Breast epithelium (tissue), 4 donors: ENCODE measurements around the gene G6PC3. TPM values are rescaled to one million over a fixed set of nuclear protein-coding genes. Genes with fewer than 3 reads are reported as not detected.
"Not testable (repeated sequence)": the region's sequence is repeated elsewhere in the genome, so short reads cannot be mapped to it uniquely, and the experiment has no call there.

Experiments used
- DNase-seq, 2 donors: peaks; one replicate each; pipeline ENCODE4 v3.0.0-alpha.2; 2019; ENCODE audit warnings: low spot score in 2 of 2
- H3K27ac ChIP-seq, 2 donors: fragments of 200-600 bp; sonication (generic) in 1 of 2; one replicate each; pipeline ENCODE4 v1.5.1; 2016 to 2019; ENCODE audit warnings: mild to moderate bottlenecking in 1 of 2
- H3K27me3 ChIP-seq, 2 donors: fragments of 200-600 bp; sonication (generic) in 1 of 2; one replicate each; pipeline versions ENCODE4 v1.5.1 to v1.6.0; 2017 to 2019; ENCODE audit warnings: control low read depth in 1 of 2, mild to moderate bottlenecking in 1 of 2
- H3K36me3 ChIP-seq: fragments of 200-600 bp; one replicate; pipeline ENCODE4 v1.5.1; 2019
- H3K4me1 ChIP-seq, 2 donors: fragments of 200-600 bp; sonication (generic); one replicate each; pipeline ENCODE4 v1.5.1; 2016 to 2019; ENCODE audit warnings: control low read depth in 1 of 2
- H3K4me3 ChIP-seq, 3 donors: fragments of 200-600 bp; sonication (generic); 1 replicate in 2 of 3; 2 replicates in 1 of 3; pipeline ENCODE4 v1.5.1; 2016 to 2019; ENCODE audit warnings: mild to moderate bottlenecking in 3 of 3, moderate library complexity in 2 of 3
- H3K9me3 ChIP-seq, 2 donors: fragments of 200-600 bp; sonication (generic) in 1 of 2; one replicate each; pipeline ENCODE4 v1.5.1; 2016 to 2019; ENCODE audit warnings: control low read depth in 1 of 2
- POLR2A ChIP-seq: fragments of 450-650 bp; IDR thresholded peaks from one replicate; pipeline ENCODE4 v1.6.1; 2016; ENCODE audit warnings: antibody characterized with exemption, mild to moderate bottlenecking, moderate library complexity
- POLR2AphosphoS5 ChIP-seq, 3 donors: sonication (generic); formaldehyde crosslinking; IDR thresholded peaks; one replicate each; pipeline ENCODE4 v1.6.1; 2017; ENCODE audit warnings: antibody characterized with exemption in 3 of 3
- intact Hi-C: fragments of 100-400 bp; cut with DNase I; formaldehyde crosslinking; loops from one replicate; pipeline ENCODE4 v1.15.1; 2023; ENCODE audit warnings: low total_unique reads
- total RNA-seq, 3 donors: library from RNA; depleted of rRNA; stranded (reverse); fragments of >200 nt; gene quantifications; one replicate each; pipeline ENCODE4 v1.1.0, GENCODE V29; 2016
- TF ChIP-seq, protein P1 (sequence below), 3 donors: fragments of 450-650 bp; IDR thresholded peaks; one replicate each; pipeline ENCODE4 v1.5.1; 2016 to 2017; ENCODE audit warnings: antibody characterized with exemption in 3 of 3, mild to moderate bottlenecking in 3 of 3, moderate library complexity in 3 of 3

Gene G6PC3
- total RNA-seq, 3 donors from 2014 or later = 34.7 to 39.8 (median 35.4) TPM

DNA sequence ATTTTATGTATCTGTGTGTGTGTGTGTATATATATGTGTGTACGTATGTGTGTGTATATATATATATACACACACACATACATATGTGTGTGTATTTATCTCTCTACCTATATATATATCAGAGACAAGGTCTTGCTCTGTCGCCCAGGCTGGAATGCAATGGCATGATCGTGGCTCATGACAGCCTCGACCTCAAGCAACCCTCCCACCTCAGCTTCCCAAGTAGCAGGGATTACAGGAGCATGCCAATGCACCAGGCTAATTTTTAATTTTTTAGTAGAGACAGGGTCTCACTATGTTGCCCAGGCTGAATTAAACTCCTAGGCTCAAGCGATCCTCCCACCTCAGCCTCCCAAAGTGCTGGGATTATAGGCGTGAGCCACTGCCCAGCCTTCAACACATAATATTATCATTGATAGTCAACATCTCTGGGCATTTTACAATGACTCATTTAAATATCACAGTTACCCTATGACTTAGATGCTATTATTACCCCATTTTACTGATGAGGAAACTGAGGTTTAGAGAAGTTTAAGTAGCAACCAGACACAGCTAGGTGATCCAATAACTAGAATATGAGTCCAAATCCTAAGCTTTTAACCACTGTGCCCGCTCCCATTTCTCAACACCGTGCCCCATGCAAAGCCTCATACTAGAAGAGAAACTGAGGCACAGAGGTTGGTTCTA lies 24.3 kb downstream of the G6PC3 start:
- Histone ChIP-seq H3K4me1 (peaks cover 0 to 16% of the 10 kb centered on the region in 2 donors), H3K4me3 (no peak overlapping the region), H3K36me3 (no peaks in the 10 kb centered on the region), H3K9me3 (no peaks in the 10 kb centered on the region), H3K27me3 (no peaks in the 10 kb centered on the region), H3K27ac (peak overlapping the region; percentile 63 to 89)
- no peak for DNase-seq
- intact Hi-C loops = no loop called here
- no peak for TF ChIP-seq POLR2AphosphoS5 (IDR thresholded peaks at IDR 0.05)
- TF ChIP-seq, protein P1, sequence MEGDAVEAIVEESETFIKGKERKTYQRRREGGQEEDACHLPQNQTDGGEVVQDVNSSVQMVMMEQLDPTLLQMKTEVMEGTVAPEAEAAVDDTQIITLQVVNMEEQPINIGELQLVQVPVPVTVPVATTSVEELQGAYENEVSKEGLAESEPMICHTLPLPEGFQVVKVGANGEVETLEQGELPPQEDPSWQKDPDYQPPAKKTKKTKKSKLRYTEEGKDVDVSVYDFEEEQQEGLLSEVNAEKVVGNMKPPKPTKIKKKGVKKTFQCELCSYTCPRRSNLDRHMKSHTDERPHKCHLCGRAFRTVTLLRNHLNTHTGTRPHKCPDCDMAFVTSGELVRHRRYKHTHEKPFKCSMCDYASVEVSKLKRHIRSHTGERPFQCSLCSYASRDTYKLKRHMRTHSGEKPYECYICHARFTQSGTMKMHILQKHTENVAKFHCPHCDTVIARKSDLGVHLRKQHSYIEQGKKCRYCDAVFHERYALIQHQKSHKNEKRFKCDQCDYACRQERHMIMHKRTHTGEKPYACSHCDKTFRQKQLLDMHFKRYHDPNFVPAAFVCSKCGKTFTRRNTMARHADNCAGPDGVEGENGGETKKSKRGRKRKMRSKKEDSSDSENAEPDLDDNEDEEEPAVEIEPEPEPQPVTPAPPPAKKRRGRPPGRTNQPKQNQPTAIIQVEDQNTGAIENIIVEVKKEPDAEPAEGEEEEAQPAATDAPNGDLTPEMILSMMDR (IDR thresholded peaks at IDR 0.05) = no peak
- TF ChIP-seq POLR2A = no peak

DNA sequence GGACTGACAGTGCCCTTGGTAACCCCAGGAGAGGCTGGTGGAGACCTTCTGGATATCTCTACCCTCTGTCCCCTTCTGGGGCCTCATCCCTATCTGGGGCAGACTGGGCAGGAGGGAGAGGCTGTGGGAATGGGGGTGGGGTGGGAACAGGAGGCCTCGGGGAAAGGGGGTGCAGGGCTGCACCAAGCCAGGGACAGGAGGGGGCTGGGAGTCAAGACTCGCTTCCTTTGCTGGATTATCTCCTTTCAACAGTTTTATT lies 24.8 kb downstream of the G6PC3 start:
- no peaks in the 10 kb centered on the region for H3K36me3 ChIP-seq
- H3K4me3 ChIP-seq = peak overlapping the region; percentile 3 to 53 (median 24)
- no peaks in the 10 kb centered on the region for H3K27me3 ChIP-seq
- DNase-seq = no peak
- H3K4me1 ChIP-seq = peaks cover 0 to 16% of the 10 kb centered on the region in 2 donors
- no peak for TF ChIP-seq POLR2A
- TF ChIP-seq, protein P1 (IDR thresholded peaks at IDR 0.05) = no peak
- no peak for TF ChIP-seq POLR2AphosphoS5 (IDR thresholded peaks at IDR 0.05)
- peak overlapping the region; percentile 63 to 89 for H3K27ac ChIP-seq
- intact Hi-C loops = no loop called here
- no peaks in the 10 kb centered on the region for H3K9me3 ChIP-seq

DNA sequence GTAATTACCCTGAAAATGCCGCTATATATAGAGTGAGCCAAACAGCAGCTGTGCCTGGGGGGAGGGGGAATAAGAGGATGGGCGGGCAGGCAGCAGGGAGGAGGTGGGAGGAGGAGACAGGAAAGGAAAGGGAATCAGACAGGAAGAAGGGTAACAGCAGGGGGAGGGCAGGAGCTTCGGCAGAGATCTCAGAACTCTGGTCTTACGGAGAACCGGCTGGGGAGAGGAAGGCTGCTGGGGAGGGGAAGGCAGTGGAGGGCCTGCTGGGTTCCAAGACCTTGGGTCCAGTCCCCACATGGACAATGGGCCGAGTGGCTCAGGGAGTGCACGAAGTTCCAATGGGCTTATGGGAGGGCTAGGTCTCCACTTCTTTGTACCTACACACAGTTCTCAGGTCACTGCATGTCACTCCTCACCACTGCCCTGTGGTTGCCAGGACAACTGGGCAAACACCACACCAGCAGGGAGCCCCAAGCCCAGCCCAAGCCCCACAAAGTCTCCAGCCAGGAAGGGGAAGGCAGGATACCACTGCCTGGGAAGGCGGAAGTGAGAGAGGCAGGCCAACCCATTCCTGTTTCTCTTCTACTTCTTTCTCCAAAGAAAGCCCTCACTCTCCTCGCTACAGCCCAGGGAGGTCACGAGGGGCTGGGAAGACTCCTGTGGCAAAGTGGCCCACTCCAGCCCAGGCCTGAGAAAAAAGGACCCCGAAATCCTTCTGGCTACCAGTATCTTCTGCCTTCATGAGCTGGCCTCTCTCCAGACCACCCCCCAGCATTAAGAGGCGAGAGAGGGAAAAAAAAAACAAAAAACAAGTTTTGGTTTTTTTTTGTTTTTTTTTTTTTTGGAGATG lies 25.3 kb downstream of the G6PC3 start:
- peak overlapping the region; percentile 63 to 89 for H3K27ac ChIP-seq
- DNase-seq = no peak
- intact Hi-C loops = no loop called here
- peaks cover 0 to 16% of the 10 kb centered on the region in 2 donors for H3K4me1 ChIP-seq
- TF ChIP-seq POLR2A (no peak), POLR2AphosphoS5 (IDR thresholded peaks at IDR 0.05) (no peak)
- TF ChIP-seq, protein P1 (IDR thresholded peaks at IDR 0.05) = no peak
- H3K4me3 ChIP-seq = peak overlapping the region; percentile 3 to 53 (median 24)
- H3K27me3 ChIP-seq = no peaks in the 10 kb centered on the region
- H3K9me3 ChIP-seq = no peaks in the 10 kb centered on the region
- no peaks in the 10 kb centered on the region for H3K36me3 ChIP-seq

DNA sequence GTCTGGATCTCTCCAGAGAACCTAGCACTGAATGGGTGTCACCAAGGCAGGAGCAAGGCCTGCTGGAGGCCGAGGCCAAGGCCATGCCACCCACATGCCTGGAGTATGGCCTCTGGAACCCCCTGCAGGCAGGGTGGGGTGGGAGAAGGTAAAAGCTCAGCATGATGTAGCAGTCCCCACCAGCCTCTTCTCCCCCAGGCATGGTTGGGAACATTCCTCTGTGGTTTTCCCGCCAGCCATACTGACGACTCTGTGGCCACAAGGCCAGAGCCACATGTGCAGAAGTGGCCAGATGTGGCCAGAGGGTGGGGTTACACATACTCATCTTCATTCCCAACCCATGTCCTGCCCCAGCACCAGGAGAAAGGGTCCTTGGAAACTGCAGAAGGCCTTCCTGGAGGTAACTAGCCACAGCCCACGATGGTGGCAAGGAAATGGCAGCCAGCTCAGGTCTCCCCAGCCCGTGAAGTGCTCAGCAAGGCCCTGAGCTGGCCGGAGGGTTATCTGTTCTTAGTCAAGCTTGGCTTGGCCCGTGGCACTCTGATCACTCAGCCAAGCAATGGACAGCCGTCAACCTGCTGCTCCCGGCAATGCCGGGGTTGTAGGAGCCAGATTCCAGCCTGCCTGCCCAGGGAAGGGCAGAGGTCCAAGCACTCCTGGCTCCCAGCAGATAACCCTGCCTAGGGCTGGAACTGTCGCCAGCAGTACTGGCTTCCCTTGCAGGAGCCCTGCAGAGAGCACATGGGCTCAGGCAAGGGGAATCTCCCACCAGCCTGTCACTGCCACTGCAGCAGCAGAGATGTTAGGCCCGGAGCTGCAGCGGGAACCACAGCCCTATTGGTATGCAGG lies 26.8 kb downstream of the G6PC3 start:
- Histone ChIP-seq H3K9me3 (no peaks in the 10 kb centered on the region), H3K4me3 (no peak overlapping the region), H3K36me3 (no peaks in the 10 kb centered on the region), H3K27ac (peak overlapping the region; percentile 63 to 89), H3K27me3 (no peaks in the 10 kb centered on the region), H3K4me1 (peaks cover 0 to 16% of the 10 kb centered on the region in 2 donors)
- TF ChIP-seq, protein P1 (IDR thresholded peaks at IDR 0.05) = no peak
- TF ChIP-seq POLR2A = no peak
- intact Hi-C loops = no loop called here
- DNase-seq = no peak

DNA sequence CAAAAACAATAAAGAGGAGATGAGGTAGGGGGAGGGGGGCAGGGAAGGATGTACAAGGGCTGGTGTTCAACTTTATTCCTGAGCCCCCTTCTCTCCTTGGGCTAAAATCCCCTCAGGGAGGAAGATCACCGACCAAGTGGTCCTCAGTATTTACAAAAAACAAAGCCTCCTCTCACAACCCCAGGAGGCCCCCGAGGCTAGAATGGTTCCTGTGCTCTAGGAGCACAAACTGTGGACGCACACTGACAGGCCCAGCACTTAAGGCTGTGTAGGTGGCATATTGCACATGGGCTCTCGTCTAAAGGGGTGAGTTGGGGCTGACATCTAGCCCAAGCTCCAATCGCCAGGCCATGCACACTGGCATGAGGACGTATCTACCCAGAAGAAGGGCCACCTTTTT lies 31.3 kb downstream of the G6PC3 start:
- intact Hi-C loops, H3K27me3 ChIP-seq, DNase-seq, H3K4me3 ChIP-seq, H3K36me3 ChIP-seq, H3K9me3 ChIP-seq, H3K27ac ChIP-seq: not testable (repeated sequence)
- H3K4me1 ChIP-seq = peaks cover 0 to 16% of the 10 kb centered on the region in 2 donors
